Upper lobe of left lung (tissue), 6 donors: ENCODE data around the gene MICAL2. TPM values are rescaled to one million over a fixed set of nuclear protein-coding genes. Genes with fewer than 3 reads are reported as not detected.

Experiments used
- ATAC-seq, 2 donors: fragments of 200-7000 bp; cut with Tn5 transposase; one replicate each; pipeline ENCODE4 v1.9.1; 2022; ENCODE audit warnings: mild to moderate bottlenecking in 2 of 2, moderate library complexity in 2 of 2; ENCODE audit not compliant: low FRiP score in 2 of 2
- DNase-seq, 2 donors: peaks; one replicate each; pipeline ENCODE4 v3.0.0-alpha.2; 2019 to 2020
- H3K27ac ChIP-seq, 4 donors: fragments of 200-600 bp; sonication (generic); one replicate each; pipeline ENCODE4 v1.5.1; 2016 to 2019
- H3K27me3 ChIP-seq, 4 donors: fragments of 200-600 bp; sonication (generic); one replicate each; pipeline ENCODE4 v1.5.1; 2017 to 2019
- H3K36me3 ChIP-seq, 4 donors: fragments of 200-600 bp; sonication (generic); one replicate each; pipeline ENCODE4 v1.5.1; 2016 to 2019
- H3K4me1 ChIP-seq, 4 donors: fragments of 200-600 bp; sonication (generic); one replicate each; pipeline ENCODE4 v1.5.1; 2018 to 2019
- H3K4me3 ChIP-seq, 4 donors: fragments of 200-600 bp; sonication (generic); one replicate each; pipeline ENCODE4 v1.5.1; 2017 to 2019; ENCODE audit warnings: mild to moderate bottlenecking in 2 of 4, moderate library complexity in 1 of 4
- H3K9me3 ChIP-seq, 4 donors: fragments of 200-600 bp; sonication (generic); one replicate each; pipeline ENCODE4 v1.5.1; 2018 to 2019
- CTCF ChIP-seq, 6 experiments: fragments of 450-650 bp in 4 of 6; fragments of 200-600 bp in 2 of 6; sonication (generic) in 2 of 6; IDR thresholded peaks; one replicate each; pipeline ENCODE4 v1.5.1; 2016 to 2019; ENCODE audit warnings: antibody characterized with exemption in 6 of 6
- EP300 ChIP-seq, 4 donors: sonication (generic); formaldehyde crosslinking; IDR thresholded peaks; one replicate each; pipeline ENCODE4 v1.5.1; 2017; ENCODE audit warnings: antibody characterized with exemption in 4 of 4, control low read depth in 2 of 4
- POLR2A ChIP-seq, 4 donors: fragments of 450-650 bp; IDR thresholded peaks; one replicate each; pipeline ENCODE4 v1.5.1; 2016 to 2017; ENCODE audit warnings: antibody characterized with exemption in 4 of 4, mild to moderate bottlenecking in 2 of 4
- POLR2AphosphoS5 ChIP-seq, 2 donors: sonication (generic); formaldehyde crosslinking; IDR thresholded peaks; one replicate each; pipeline ENCODE4 v1.5.1; 2017; ENCODE audit warnings: antibody characterized with exemption in 2 of 2
- WGBS, 2 donors: methylation state at CpG; one replicate each; pipeline ENCODE4 v1.1.5; 2017 to 2018; 5-methylcytosine and 5-hydroxymethylcytosine counted together
- total RNA-seq, 6 donors: library from RNA; depleted of rRNA in 4 of 6; stranded (reverse); fragments of >200 nt in 4 of 6; gene quantifications; one replicate each; pipeline versions ENCODE4 v1.1.0 to v1.2.1, GENCODE V29; 2016 to 2021
- donor health status: DM: no; HTN: no; CAD: no; lungs with moderate emphysema.
- donor health status: DM: no; HTN: yes; CAD: no; lungs with severe emphysema.

Gene MICAL2
- total RNA-seq, 6 donors from 2014 or later, result 138 to 327 (median 175) TPM

DNA sequence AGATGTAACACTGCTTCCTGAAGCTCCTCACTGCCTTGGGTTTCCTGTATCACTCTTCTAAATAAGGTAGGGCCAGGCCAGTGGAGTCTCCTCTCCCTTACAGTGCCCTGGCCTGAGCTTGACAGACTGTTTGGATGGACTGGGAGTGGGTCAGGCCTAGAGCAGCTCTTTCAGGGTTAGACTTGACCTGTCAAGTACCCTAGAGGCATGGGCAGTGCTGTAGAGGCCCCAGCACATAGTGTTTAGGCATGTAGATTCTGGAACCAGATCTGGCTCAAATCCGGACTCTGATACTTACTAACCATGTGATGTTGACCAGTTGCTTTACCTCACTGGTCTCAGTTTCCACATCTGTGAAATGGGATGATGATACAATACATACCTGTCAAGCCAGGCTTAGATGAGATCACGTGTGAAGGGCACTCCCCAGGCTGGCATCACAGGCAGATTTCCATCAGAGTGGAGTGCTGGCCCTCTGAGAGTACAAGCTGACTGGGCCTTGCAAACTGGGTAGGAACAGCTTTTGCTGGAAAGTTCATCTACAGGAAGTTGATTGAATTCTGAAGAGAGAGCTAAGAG is 1.4 kb upstream of the MICAL2 start:
- ATAC-seq (no peak), DNase-seq (peak in 1 of 2 donors; percentile 54)
- Histone ChIP-seq H3K4me1 (peaks cover 8 to 32% (median 28%) of the 10 kb centered on the region in 4 donors), H3K9me3 (no peaks in the 10 kb centered on the region), H3K27me3 (no peaks in the 10 kb centered on the region), H3K36me3 (no peaks in the 10 kb centered on the region), H3K4me3 (no peak overlapping the region), H3K27ac (peak overlapping the region in 3 of 4 donors; percentile 89 to 92 (median 92))
- 67 to 92% methylated on average over 2 of the region's 2 CpGs for WGBS, 2 donors
- TF ChIP-seq POLR2A (IDR thresholded peaks at IDR 0.05), result no peak
- no peak for TF ChIP-seq POLR2AphosphoS5 (IDR thresholded peaks at IDR 0.05)
- TF ChIP-seq EP300 (IDR thresholded peaks at IDR 0.05), result no peak
- no peak for TF ChIP-seq CTCF (IDR thresholded peaks at IDR 0.05)

GRCh38 chr11:12109591-12110196 is 696 bp upstream of the MICAL2 start:
- peak overlapping the region in 3 of 4 donors; percentile 90 to 94 (median 93) for H3K4me3 ChIP-seq
- no peaks in the 10 kb centered on the region for H3K36me3 ChIP-seq
- peak in 1 of 2 donors; percentile 42 for DNase-seq
- no peak for TF ChIP-seq POLR2A (IDR thresholded peaks at IDR 0.05)
- TF ChIP-seq POLR2AphosphoS5 (IDR thresholded peaks at IDR 0.05), result no peak
- no peak for TF ChIP-seq CTCF (IDR thresholded peaks at IDR 0.05)
- TF ChIP-seq EP300 (IDR thresholded peaks at IDR 0.05), result peak in 1 of 4 donors; percentile 16
- no peak for ATAC-seq
- peaks cover 15 to 38% (median 31%) of the 10 kb centered on the region in 4 donors for H3K4me1 ChIP-seq
- H3K9me3 ChIP-seq, result no peaks in the 10 kb centered on the region
- H3K27ac ChIP-seq, result peak overlapping the region; percentile 45 to 92 (median 90)
- 35 to 41% methylated on average over 6 to 7 of the region's 7 CpGs for WGBS, 2 donors
- no peaks in the 10 kb centered on the region for H3K27me3 ChIP-seq

DNA sequence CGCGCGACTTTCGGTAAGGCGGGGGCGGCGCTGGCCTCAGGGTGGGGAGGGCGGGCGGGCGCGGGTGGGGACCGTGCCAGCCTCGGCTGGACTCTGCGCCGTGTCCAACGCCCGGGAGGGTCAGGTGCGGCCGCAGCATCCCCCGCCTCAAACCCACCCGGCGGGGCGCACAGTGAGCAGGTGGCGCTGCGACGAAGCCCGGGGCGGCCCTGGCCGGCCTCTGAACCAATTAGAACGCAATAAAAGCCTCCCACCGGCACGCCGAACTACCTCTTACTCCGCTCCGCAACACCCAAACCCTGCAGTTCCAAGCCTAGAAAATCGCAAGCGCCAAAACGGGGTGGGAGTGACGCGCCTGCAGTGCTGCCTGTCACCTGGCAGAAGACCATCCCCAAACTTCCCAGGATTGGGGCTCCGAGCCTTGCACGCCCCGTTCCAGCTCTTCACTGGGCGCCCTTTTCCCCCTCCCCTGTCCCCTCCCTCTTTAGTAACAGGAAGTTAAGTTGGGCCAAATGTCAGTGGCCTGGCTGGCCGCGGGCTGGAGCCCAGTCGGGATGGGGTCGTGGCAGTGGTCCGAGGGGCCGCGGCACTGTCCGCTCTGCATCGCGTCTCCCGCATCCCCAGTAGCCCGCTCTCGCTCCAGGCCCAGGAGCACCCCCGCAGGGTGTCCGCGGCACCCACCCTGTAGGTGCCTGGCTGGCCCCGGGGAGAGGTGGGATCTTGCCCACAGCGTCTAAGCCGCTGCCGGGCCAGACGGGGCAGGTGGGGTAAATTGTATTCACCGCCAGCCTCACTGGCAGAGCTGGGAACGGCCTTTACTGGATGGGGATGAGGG is 541 bp downstream of the MICAL2 start:
- TF ChIP-seq EP300 (IDR thresholded peaks at IDR 0.05) (no peak), POLR2A (IDR thresholded peaks at IDR 0.05) (peak in 1 of 4 donors; percentile 58), POLR2AphosphoS5 (IDR thresholded peaks at IDR 0.05) (peak in 1 of 2 donors; percentile 11)
- H3K27me3 ChIP-seq, result no peaks in the 10 kb centered on the region
- peak overlapping the region; percentile 77 to 92 (median 90) for H3K27ac ChIP-seq
- H3K4me1 ChIP-seq, result peaks cover 15 to 44% (median 31%) of the 10 kb centered on the region in 4 donors
- peak; percentile 60 to 87 for DNase-seq
- peak; percentile 52 to 58 for ATAC-seq
- H3K36me3 ChIP-seq, result no peaks in the 10 kb centered on the region
- no peaks in the 10 kb centered on the region for H3K9me3 ChIP-seq
- WGBS, 2 donors, result 0 to 27% methylated on average over 2 to 34 of the region's 67 CpGs
- peak overlapping the region; percentile 70 to 94 (median 92) for H3K4me3 ChIP-seq

DNA sequence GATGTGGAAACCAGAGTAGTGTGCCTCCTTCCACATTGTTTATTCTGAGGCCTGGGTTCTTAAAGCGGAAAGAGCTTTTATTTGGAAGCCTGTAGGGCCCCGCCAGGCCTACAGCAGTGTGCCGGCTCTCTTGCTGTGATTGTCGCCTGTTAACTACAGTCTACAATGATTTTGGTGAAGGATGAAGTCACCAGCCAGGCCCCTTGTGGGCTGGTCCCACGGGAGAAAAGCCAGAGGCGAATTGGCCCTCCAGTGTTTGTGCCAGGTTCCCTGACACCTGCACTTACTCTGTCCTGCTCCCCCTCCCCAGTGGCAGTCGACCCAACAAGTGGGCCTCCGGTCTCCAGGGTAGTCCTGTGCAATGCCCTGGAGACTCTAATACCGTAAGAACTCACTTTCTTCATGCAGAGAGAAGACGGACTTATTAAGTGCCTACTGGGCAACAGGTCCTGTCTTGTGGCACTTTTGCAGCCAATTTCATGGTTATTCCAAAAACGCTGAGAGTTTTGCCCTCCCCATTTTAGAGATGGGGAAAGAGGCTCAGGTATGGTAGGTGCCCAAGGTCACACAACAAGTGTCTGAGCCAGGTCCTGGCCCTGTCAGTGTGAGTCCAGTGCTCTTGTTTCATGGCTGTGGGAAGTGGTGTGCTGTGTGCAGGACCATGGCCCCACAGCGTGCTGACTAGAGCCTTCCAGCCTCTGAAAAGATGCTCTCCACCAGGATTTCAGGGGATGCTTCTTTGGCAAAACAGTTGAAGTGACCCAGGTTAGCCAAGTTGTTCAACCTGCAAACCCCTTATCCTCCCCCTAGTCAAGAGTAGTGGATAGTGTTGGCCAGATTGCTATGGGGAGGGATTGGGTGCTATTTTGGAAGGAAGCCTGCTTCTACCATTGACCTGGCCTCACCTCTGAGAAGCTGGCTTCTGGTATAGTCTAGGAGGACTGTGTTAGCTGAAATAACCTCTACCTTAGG is 1.4 kb downstream of the MICAL2 start:
- WGBS, 2 donors, result 62 to 75% methylated on average over 9 to 12 of the region's 12 CpGs
- DNase-seq (no peak), ATAC-seq (no peak)
- TF ChIP-seq EP300 (IDR thresholded peaks at IDR 0.05) (no peak), POLR2AphosphoS5 (IDR thresholded peaks at IDR 0.05) (no peak), CTCF (IDR thresholded peaks at IDR 0.05) (no peak), POLR2A (IDR thresholded peaks at IDR 0.05) (no peak)
- H3K9me3 ChIP-seq, result no peaks in the 10 kb centered on the region
- H3K36me3 ChIP-seq, result no peaks in the 10 kb centered on the region
- H3K4me1 ChIP-seq, result peaks cover 15 to 44% (median 31%) of the 10 kb centered on the region in 4 donors
- H3K4me3 ChIP-seq, result peak overlapping the region in 3 of 4 donors; percentile 90 to 94 (median 93)
- H3K27ac ChIP-seq, result peak overlapping the region; percentile 77 to 92 (median 90)
- no peaks in the 10 kb centered on the region for H3K27me3 ChIP-seq
